DMS79 (cell line): Measurements from ENCODE around the gene GLUD1.
"Not testable (repeated sequence)": the region's sequence is repeated elsewhere in the genome, so short reads cannot be mapped to it uniquely, and the experiment has no call there.

Experiments
- DNase-seq: peaks from one replicate; lab custom pipeline; 2025; lab: John Stamatoyannopoulos, UW

Gene GLUD1

DNA sequence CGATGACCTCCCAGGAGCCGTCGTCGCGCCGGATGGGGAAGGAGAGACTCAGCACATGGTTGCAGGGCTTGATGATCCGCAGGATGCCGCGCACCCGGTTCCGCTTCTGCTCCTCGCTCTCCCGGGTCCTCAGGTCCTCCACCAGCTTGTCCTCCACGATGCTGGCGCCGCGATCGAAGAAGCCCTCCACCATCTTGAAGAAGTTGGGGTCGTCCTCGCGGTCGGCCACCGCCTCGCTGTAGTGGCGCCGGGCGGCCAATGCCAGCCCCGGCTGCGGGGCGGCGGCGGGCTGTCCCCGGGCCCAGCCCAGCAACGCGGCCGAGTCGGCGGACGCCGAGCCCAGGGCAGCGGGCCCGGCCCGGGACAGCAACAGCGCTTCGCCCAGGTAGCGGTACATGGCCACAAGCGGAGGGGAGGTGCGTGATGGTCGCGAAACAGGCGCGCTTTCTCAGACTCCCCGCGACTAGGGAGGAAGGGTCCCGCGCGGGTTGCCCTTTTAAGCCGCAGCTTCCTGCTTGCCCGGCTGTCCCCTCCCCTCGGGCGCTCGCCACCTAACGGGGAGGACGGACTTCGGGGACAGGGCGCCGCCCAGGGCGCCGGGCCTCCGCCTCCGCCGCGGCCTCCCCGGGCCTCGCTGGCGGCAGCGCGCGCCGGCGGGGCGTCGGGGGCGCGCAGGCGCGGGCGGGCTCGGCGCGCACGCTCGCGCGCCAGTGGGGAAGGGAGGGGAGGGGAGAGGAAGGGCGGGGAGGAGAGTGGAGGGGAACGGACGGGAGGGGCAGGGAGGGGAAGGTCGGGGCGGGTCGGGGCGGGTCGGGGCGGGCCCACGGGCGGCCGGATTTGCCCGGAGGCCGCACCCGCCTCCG is at the start of gene GLUD1, which contains the start of gene SHLD2:
TSS of gene GLUD1 (minus strand) at position 471 of the 863 bp plus-strand sequence. CDS start at position 397, 74 bp downstream.
TSS of gene SHLD2 (plus strand) at position 834 of the 863 bp plus-strand sequence. CDS start 56,149 bp downstream, outside the sequence.
- peak; percentile 45 for DNase-seq

DNA sequence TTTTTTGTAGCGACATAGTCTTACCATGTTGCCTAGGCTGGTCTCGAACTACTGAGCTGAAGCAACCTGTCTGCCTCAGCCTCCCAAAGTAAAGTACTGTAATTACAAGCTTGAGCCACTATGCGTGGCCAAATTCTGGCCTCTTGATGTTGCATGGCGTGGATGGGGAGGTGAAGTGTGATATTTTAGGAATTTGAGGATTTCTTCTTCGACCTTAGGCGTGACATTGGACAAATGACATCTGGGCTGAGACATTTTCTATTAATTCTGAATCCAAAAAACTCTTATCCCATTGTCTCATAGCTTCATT is 48.4 kb upstream of the GLUD1 start:
- not testable (repeated sequence) for DNase-seq

DNA sequence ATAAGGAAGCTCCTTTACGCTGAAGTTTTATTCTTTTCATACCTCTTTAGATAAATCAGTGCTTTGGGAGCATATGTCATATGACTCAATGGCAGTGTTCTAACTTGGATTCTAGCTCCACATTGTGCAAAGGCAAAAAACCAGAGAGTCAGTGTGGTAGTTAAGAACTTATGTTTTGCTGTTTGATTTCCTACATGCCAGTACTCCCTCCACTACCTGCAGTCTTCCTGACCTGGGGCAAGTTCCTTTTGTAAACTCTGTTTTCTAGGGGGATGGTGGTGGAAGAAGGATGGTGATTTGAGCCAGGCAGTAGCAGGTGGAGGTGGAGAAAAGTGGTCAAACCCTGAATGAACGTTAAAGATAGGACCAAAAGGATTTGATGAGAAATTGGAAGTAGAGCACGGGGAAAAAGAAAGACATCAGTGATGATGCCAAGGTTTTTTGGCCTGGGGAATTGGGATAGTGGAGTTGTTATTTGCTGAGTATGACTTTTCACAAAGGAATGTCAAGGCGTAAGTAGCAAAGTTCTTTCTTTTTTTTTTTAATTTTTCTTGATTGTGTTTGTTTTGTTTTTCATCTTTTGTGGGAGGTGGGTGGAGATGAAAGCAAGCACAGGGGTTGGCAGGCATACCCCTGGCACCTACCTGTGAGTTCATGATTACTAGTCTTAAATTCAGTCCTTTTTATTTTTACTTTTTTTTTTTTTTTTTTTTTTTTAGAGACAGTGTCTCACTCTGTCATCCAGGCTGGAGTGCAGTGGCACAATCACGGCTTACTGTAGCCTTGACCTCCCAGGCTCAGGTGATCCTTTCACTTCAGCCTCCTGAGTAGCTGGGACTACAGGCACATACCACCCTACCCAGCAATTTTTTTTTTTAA is 47.8 kb upstream of the GLUD1 start:
- not testable (repeated sequence) for DNase-seq

DNA sequence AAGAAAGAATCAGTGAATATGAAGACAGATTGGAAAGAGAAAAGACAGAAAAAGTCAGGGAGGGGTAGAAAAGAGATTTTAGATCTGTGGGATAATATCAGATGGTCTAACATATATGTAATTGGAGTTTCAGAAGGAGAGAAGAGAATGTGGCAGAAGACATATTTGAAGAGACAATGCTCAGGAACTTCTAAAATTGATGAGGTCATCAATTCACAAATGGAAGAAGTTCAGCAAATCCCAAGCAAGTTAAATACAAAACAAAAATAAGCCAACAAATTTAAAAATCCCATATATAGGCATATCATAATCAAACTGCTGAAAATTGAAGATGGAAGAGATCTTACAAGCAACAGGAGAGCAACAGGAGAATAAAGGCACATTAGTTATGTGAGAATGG is 42.8 kb upstream of the GLUD1 start:
- DNase-seq: not testable (repeated sequence)

DNA sequence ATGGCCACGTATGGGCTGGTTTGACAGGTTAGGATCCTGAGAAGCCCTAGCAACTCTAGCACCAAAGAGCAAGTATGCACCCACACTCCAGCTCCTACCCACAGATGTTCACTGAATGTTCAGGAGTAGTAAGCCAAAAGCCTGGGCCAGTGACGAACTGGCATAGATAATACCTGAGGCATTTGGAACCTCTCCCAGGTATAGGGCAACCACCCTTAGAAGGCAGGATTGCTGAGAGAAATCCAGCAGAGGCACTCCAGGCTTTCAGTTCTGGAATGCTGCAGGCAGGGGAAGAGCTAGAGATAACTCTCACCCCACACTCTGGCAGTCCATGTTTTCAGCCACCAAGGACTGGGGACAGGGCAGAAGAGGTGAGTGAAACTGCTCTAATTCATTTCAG is 39.8 kb upstream of the GLUD1 start:
- not testable (repeated sequence) for DNase-seq

DNA sequence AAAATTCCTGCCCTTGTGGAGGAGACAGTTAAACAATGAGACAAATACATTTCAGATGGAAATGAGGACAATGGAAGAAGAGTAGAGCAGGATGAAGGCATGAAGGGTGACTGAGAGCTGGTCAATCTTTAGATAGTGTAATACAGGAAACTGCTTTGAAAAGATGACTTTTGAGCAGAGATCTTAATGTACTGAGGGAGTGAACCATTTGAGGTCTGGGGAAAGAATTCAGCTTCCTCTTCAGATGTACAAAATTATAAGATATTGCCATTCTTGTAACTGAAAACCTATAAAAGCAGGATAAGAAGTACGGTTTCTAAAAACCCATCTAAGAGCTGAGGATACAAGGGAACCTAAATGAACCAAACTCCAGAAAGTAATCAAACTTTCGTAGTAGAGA is 39.3 kb upstream of the GLUD1 start:
- DNase-seq: not testable (repeated sequence)

DNA sequence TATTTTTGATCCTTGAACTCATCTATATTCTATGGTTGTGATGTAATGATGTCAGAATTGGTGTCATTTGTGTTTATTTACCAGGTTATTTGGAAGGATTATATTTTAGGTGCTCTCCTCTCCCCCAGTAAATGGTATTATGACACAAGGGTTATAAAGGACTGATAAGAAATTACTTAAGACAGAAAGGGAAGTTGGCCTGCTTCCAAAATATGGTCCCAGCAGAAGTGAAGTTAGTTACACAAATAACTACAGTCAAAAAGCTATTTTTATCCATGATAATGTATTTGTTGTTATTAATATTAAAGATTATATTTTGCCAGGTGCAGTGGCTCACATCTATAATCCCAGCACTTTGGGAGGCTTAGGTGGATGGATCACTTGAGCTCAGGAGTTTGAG is 37.5 kb upstream of the GLUD1 start:
- not testable (repeated sequence) for DNase-seq

DNA sequence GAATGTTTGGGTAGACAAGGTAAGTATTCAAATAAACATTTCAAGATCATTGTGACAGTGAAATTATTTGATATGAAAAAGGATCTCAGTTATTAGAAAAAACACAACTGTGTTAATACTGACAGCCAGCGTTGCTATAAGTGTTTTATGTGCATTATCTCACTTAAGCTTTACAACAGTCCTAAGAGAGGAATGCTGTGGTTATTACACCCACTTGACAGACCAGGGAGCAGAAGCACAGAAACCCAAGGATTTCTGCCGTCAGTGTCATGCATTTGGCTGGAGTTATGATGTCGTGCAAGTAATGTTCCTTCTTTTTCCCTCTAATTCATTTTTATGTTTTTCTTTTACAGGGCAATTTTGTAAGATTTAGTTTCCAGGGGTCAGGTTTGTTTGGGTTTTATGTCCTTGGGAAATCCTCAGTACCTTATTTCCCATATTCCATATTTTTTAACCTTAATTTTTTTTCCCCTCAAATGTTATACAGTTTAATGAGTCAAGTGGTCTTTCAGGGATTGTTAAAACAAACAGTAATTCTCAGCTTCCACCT is 33.0 kb upstream of the GLUD1 start:
- DNase-seq: not testable (repeated sequence)

DNA sequence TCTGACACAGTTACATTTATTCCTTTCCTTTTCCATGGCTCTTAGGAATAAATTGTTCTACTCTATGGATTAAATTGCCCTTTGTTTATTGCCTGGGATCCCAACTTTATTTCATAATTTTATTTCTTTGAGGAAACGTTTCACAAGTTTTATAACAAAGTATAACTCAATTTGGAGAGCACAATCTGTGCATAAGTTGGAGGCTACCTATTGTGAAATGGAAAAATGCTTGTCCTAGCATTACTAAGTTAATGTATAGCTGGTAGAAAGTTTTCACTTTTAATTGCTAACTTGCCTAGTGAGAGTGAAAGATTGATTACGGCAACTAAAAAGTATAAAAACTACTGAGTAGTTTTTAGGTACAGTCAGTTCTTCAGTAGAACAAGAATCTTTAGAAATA is 32.4 kb upstream of the GLUD1 start:
- not testable (repeated sequence) for DNase-seq

DNA sequence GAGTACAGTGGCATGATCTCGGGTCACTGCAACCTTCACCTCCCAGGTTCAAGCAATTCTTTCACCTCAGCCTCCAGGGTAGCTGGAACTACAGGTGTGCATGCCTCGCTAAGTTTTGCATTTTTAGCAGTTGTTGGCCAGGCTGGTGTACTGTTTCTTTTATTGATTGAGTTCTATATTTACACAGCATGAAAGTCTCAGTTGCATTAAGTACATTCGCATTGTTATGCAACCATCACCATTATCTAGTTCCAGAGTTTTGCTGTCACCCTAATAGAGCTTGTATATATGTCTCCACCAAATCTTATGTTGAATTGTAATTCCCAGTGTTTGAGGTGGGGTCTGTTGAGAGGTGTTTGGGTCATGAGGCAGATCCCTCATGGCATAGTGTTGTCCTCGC is 28.7 kb upstream of the GLUD1 start:
- DNase-seq: not testable (repeated sequence)

DNA sequence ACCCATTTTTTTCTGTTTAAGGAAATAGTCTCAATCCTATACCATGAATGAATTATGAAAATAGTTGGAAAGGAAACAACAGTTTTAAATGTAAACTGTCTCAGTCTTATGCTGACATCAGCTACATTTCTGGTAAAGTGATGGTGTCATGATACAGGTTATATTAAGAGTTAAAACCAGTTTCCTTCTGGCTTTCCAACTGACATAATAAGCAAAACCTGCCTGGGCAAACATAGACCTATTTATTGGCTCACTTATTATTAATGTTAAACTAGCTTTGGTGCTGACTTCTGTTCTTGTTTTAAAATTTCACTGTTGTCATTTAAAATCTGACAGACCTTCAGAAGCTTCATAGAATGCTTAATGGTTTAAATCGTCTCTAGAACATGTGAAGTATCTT is 24.4 kb upstream of the GLUD1 start:
- not testable (repeated sequence) for DNase-seq

DNA sequence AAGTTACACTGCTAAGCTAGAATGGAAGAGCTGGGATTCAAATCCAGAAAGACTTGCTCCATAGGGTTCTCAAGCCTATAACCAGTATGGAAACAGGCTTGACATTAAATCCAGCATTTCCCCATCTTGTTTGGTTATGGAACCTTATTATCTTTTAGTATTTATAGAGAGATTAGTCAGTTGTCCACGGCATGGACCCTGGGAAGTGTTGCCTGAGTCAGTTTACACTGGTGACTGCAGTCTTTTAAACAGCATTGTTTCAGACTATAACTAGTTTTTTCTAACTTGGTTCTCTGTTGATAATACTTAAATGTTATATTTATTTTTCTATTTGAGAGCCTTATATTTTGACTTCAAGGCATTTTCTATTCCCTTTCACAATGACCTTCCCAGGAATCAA is 23.5 kb upstream of the GLUD1 start:
- DNase-seq: not testable (repeated sequence)

DNA sequence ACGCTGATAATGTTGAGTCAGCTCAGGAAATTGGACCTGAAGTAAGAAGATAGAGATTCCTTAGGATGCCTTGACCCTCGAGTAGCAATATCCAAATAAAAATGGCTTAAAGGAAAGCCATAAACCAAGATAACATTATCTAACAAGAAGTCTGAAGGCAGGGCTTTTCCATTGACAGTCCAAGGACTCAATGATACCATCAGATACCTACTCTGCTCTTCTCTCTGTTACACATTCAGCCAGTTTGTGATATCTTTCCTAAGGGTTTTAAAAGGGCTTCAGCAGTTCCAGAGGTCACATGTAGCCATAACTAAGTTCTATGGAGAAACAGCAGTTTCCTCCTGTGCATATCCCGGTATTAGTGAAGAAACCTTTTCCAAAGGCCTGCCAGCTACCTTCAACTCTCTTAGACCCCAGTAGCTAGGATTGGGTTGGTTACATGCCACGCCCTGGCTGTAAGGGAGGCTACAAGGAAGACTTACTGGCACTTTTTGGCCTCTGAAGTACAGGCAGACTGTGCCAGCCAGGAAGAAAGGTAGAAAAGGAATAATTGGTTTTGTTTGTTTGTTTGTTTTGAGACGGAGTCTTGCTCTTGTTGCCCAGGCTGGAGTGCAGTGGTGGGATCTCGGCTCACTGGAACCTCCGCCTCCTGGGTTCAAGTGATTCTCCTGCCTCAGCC is 10.9 kb upstream of the GLUD1 start:
- no peak for DNase-seq

DNA sequence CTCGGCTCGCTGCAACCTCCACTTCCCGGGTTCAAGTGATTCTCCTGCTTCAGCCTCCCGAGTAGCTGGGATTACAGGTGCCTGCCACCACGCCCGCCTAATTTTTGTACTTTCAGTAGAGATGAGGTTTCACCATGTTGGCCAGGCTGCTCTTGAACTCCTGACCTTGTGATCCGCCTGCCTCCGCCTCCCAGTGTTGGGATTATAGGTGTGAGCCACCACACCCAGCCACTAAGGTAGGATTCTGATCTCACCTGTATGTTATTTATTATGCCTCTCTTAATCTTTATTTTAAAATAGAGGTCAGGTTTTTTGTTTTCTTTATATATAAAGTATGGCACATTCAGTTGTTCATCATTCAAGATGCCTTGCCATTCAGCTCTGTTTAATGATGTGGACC is 10.1 kb upstream of the GLUD1 start:
- DNase-seq: not testable (repeated sequence)

DNA sequence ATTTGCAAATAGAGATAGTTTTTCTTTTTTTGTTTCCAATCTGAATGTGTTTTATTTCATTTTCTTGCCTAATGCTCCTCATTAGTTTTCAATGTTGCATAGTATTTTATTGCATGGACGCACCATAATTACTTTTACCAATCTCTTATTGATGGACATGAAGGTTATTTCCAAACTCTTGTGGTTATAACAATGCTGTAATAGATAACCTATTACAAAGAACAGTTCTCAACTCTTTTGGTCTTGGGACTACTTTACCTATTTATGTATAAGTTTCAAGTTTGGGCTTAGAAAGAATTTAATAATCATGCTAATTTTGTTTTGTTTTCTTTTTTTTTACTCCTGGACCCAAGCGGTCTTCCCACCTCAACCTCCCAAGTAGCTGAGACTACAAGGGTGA is 7.4 kb upstream of the GLUD1 start:
- DNase-seq: no peak

DNA sequence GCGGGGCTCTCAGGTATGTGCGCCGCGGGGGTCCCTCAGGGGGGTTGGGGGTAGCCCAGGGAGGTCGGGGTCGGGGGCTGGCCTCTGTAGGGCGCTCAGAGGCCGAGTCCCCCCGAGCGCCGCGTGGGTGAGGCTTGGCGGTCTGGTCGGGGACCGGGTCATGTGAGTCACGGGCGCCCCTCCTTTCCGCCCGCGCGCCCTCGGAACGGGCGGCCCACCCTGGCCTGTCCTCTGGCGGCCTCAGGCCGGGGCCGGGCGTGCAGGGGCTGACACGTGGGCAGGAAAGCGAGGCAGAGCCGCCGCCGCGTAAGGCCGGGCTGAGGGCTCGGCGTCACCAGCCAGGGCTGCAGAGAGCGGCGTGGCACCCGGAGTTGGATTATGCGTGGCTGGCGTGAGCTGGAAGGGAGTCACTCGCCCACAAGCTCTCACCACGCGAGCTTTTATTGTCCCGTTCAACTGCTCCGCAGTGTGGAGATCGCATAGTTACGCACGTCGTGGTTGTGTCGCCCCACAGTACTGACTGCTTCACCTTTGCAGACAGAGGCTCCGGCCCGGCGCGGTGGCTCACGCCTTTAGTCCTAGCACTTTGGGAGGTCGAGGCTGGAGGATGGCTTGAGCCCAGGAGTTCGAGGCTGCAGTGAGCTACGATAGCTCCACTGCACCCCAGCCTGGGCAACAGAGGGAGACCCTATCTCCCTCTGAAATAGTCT is 748 bp upstream of the GLUD1 start:
- DNase-seq: no peak

DNA sequence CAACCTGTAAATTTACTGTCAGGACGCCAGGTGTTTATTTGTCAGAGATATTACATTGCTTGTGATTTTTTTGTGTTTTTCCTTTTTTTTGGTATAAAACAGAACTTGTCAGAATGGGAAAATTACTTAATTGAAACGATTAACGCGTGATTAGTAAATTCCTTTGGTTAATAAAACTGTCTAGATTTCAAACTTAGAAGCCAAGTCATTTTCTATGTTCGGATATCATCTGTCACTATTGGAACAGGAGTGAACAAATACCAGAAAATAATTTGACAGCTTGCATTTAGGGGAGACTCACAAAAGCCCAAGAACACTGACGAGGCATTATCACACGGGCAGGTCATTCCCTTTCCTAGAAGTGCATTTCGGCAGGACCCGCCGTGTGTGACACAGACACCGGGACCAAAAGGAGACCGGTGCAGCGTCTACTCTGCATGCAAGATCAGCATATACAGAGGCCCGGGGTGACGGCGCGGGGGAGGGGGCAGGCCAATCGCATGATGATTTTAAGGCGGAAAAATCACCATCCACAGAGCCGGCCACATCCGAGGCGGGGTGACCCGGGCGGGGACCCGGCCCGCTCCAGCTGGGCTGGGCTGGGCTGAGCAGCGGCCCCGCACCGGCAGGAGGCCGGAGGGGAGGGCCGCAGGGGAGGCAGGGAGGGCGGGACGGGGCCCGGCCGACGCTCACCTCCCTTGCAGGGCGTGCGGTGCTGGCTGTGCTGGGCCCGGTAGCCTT is 841 bp downstream of the GLUD1 start:
- DNase-seq: no peak

DNA sequence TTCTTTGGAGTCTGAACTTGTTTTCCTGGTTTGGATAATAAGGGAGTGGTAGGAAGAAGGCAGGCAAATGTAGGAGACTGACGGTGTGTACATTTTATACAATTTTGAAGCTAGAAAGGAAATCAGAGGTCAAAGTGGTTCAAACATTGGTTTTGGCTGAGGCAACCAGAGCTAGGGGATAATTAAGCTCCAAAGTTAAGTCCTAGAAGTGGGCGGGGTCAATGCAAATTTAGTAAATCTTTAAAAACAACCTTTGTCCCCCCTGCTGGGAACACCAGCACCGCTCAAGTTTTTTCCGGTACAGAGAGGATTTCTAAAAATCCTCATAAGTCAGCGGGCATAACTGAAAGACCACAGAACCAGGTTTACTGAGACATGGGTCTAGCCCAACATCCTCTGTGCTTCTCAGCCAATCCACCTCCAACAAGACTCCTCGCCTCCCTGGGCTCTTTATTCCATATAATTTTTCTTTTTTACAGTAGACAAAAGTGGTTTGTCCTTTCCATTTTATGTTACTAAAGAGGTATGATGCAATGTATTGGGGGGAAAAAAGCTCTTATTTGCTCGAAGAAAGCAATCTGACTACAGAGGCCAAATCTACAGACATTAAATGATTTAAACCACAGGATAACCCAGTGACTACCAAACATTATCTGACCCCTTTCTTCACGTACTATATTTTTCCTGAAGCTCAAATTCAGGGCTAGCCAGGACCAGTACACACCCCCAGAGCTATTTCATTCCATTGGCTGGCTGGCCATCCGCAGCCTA is 1.6 kb downstream of the GLUD1 start:
- no peak for DNase-seq

DNA sequence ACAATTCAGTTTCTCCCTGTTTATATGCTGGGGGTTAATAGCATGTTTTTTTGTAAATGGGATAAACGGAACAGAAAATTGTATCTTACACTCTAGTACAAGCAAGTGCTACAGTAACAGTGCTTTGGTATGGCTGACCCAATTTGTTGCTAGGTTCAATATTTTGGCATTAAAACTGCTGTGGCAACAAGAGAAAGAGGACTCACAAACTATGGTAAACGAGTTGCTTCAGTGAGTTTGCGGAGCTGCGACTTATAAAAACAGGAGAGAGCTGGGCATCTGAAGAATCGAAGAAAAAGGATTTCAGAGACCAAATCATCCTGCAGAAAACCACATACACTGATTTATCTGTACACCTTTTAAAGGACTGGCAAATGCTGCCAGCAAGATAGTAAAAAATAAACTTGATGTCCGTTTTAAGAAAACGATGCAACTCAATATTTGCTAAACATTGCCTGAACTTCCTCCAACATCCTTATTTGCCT is 2.2 kb downstream of the GLUD1 start:
- DNase-seq: no peak

DNA sequence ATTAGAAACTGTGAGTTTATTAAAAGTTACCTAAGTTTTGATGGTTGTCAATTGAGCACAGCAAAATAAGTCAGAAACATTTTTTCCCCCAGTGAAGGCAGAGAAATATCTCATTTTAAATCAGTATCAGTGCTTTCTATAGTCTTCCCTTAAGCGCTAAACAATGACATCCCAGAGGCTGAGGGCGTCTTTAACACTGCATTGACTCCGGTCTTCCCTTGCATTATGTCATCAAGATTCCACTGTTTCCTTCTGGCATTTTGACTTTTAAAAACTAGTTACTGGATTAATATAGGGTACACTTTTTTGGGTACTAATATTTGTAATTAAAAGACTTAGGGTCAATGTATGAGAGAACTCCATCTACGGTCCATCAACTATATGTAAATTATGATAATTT is 3.9 kb downstream of the GLUD1 start:
- no peak for DNase-seq
